Neuron (in vitro differentiated cells): ENCODE results near the gene NUP50.

Experiments
- H2AFZ ChIP-seq: one replicate; pipeline ENCODE4 v1.6.1; 2013; ENCODE audit warnings: low read depth, mild to moderate bottlenecking, inconsistent platforms, low read length, moderate library complexity
- H3K27me3 ChIP-seq: one replicate; pipeline ENCODE4 v1.6.1; 2013; ENCODE audit warnings: low read length; ENCODE audit not compliant: insufficient read depth
- H3K36me3 ChIP-seq: one replicate; pipeline ENCODE4 v1.6.1; 2013; ENCODE audit warnings: low read length; ENCODE audit not compliant: insufficient read depth
- H3K4me1 ChIP-seq: one replicate; pipeline ENCODE4 v1.6.1; 2013; ENCODE audit warnings: low read length; ENCODE audit not compliant: insufficient read depth
- H3K4me3 ChIP-seq: 2 replicates; pipeline ENCODE4 v1.5.1; 2013; ENCODE audit warnings: mild to moderate bottlenecking, low read length, moderate library complexity
- H3K9me3 ChIP-seq: one replicate; pipeline ENCODE4 v1.6.1; 2013; ENCODE audit warnings: low read length

Gene NUP50

DNA sequence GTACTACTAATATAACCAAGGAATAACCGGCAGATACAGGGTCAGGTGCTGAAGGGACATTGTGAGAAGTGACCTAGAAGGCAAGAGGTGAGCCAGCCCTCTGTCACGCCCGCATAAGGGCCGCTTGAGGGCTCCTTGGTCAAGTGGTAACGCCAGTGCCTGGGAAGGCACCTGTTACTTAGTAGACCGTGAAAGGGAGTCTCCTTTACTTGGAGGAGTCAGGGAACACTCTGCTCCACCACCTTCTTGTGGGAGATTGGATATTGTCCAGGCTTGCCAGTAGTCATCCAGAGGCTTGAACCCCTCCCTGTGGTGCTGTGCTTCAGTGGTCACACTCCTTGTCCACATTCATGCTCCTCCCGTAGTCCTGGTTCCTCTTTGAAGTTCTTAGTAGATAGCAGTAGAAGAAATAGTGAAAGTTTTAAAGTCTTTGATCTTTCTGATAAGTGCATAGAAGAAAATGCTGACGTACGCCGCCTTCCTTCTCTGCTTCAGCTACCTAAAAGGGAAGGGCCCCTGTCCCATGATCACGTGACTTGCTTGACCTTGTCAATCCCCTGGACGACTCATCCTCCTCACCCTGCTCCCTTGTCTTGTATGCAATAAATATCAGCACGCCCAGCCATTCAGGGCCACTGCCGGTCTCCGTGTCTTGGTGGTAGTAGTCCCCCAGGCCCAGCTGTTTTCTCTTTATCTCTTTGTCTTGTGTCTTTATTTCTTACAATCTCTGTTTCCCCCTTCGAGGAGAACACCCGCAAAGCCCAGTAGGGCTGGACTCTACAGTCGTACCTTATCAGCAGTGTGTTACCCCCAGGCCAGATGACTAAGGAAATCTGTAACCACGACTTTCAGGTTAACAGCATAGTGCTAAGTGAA lies 6.1 kb downstream of the NUP50 start:
- H3K36me3 ChIP-seq = peaks cover 78% of the 10 kb centered on the region
- H3K4me1 ChIP-seq = peaks cover 11% of the 10 kb centered on the region
- no peaks in the 10 kb centered on the region for H3K9me3 ChIP-seq
- no peaks in the 10 kb centered on the region for H3K27me3 ChIP-seq
- H3K4me3 ChIP-seq = no peak overlapping the region
- H2AFZ ChIP-seq = no peak overlapping the region

DNA sequence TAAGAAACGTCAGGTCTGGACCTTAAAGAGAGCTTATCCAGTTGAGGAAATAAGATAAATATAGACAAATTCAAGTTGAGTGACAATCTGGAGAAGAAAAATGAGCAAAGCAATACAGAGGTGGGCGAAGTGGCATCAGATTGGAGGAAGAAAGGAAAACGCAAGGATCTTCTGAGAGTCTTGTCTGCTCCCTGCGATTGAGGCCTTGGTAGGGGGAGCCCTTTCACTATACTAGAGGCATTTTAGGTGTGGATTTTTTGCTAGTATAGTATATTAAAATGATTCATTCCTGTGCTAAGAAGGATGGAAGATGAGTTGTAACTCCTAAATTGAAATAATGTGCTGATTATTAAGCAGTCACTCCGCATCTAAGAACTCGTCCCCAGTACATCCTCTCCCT lies 8.1 kb downstream of the NUP50 start:
- Histone ChIP-seq H3K9me3 (no peaks in the 10 kb centered on the region), H3K4me3 (no peak overlapping the region), H3K27me3 (no peaks in the 10 kb centered on the region), H3K4me1 (peaks cover 12% of the 10 kb centered on the region), H2AFZ (no peak overlapping the region), H3K36me3 (peaks cover 89% of the 10 kb centered on the region)

DNA sequence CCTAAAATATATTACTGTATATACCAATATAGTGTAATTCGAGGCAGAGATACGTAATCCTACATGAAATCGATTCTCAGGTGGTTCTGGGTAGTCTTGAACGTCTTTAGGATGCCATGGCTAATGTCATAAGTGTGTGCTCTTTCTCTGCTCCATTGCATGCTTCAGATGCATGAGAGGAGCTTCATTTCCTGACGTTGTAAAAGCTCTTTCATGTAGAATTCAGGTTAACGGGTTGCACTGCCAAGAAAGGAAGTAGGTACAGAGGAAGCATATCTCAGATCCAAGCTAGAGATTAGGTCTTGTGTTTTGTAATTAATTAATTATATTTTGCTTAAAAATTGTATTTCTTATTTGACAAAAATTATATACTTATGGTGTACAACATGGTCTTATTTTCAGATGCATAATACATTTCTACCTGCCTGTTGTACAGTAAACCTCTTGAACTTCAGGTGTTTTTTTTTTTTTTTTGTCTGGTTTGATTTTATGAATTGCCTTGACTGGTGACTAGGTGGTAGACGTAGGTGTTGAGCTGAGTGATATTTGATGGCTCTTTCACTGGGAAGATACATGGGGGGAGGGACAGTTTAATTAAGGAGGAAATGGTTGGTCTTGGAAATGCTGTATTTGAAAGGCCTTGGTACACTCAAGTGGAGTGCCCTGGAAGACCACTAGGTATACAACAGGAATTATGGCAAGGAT lies 9.3 kb downstream of the NUP50 start:
- Histone ChIP-seq H3K4me3 (no peak overlapping the region), H2AFZ (no peak overlapping the region), H3K4me1 (peaks cover 12% of the 10 kb centered on the region), H3K9me3 (no peaks in the 10 kb centered on the region), H3K27me3 (no peaks in the 10 kb centered on the region), H3K36me3 (peaks cover 91% of the 10 kb centered on the region)

DNA sequence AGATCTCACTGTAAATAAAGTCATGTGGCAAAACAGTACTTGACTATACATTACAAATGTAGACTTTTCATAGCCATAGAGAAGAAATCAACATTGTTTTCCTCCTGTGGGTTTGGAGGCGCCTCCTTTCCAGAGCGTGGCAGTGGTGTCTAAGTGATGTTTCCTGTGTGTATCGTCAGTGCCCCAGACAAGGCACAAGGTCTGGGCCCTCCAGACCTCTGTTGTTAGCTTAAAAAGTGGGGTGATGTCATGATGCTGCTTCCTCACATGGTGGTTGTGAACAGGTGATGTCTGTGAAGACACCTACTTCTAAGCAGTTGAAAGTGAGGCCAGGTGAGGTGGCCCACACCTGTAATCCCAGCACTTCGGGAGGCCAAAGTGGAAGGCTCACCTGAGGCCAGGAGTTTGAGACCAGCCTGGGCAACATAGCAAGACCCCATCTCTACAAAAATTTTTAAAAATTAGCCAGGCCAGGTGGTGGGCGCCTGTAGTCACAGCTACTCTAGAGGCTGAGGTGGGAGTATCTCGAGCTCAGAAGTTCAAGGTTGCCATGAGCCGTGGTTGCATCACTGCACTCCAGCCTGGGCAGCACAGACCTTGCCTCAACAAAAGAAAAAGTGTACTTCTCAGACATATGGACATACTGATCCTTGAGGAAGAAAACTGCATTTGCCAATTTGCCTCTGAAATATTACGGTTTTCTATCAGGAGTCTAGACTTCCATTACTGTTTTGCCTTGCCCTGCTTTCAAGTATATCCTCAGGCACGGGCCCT lies 15.7 kb downstream of the NUP50 start:
- H3K27me3 ChIP-seq = no peaks in the 10 kb centered on the region
- peaks cover 80% of the 10 kb centered on the region for H3K36me3 ChIP-seq
- no peak overlapping the region for H3K4me3 ChIP-seq
- H3K4me1 ChIP-seq = peaks cover 12% of the 10 kb centered on the region
- no peaks in the 10 kb centered on the region for H3K9me3 ChIP-seq
- no peak overlapping the region for H2AFZ ChIP-seq

DNA sequence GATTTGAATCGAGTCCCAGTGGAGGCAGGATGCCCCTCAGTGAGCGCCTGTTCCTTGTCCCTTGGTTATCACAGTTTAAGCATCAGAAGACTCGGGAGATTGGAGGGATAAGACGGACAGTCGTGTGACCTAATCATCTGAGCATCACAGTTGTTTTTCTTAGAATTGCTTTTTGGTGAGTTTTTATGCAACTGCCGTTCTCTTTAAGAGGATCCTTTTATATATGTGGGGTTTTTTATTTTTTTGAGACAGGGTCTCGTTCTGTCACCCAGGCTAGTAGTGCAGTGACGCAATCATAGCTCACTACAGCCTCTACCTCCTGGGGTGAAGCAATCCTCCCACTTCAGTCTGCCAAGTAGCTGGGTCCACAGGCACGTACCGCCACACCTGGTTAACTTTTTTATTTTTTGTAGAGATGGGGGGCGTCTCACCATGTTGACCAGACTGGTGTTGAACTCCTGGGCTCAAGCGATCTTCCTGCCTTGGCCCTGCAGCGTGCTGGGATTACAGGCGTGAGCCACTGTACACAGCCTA lies 16.5 kb downstream of the NUP50 start:
- Histone ChIP-seq H3K36me3 (peaks cover 75% of the 10 kb centered on the region), H3K4me1 (peaks cover 10% of the 10 kb centered on the region), H3K27me3 (no peaks in the 10 kb centered on the region), H3K9me3 (no peaks in the 10 kb centered on the region), H3K4me3 (no peak overlapping the region), H2AFZ (no peak overlapping the region)

DNA sequence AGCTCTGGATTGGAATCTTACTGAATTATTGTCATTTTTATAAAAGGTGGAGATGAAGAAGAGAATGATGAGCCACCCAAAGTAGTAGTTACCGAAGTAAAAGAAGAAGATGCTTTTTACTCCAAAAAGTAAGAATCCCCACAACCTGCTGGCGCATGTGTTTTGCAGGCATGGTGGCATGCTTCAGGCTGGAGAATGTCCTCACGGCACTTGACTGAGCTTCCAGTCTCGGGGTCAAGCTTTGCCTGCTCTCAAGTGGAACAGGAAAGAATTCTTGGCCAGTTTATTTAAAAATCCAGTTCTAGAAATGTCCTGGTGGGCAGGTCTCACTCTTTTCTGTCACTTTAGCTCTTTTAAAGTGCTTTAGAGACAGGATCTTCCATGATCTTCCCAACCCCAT lies 17.5 kb downstream of the NUP50 start:
- peaks cover 76% of the 10 kb centered on the region for H3K36me3 ChIP-seq
- H3K9me3 ChIP-seq = no peaks in the 10 kb centered on the region
- H3K27me3 ChIP-seq = no peaks in the 10 kb centered on the region
- H2AFZ ChIP-seq = no peak overlapping the region
- peaks cover 2% of the 10 kb centered on the region for H3K4me1 ChIP-seq
- H3K4me3 ChIP-seq = no peak overlapping the region

DNA sequence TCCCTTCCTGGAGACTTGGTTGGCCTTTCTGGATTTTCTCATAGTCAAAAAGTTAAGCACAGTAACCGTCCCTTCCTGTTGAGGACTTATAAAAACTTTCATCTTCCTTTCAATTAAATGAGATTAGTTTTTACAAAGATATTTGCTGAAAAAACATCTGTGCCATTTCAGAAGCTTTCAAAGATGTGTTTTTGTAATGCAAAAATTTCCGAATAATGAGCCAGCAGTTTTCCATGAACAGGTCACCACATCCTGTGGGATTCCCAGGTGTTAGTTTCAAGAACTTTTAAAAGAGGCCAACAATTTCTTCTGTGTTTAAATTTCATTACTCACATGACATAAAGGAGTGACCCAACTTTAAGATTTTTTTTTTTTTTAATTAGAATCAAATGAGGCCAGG lies 18.0 kb downstream of the NUP50 start:
- H3K9me3 ChIP-seq = no peaks in the 10 kb centered on the region
- H3K36me3 ChIP-seq = peaks cover 73% of the 10 kb centered on the region
- H3K27me3 ChIP-seq = no peaks in the 10 kb centered on the region

DNA sequence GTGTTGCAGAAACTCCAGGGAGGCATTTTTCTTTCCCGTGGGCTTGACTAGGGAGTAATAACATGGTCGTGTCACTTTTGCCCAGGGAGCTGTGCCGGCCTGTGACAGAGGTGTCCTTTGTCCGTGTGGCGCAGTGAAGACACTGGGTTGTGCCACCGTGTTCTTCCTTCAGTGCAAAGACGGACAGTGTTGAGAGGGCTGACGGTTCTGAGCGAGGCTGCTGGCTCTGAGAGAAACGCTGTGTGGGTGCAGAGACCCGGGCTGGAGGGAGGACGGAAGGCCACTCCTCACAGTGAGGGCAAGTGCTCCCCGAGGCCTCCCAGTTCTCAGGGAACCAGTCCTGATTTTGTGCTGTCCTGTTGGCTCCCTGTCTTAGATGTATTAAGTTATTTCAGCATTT lies 20.2 kb downstream of the NUP50 start:
- no peaks in the 10 kb centered on the region for H3K27me3 ChIP-seq

More for the DNA sequence above, 18.0 kb downstream of the NUP50 start:
- Histone ChIP-seq H3K4me1 (no peaks in the 10 kb centered on the region), H2AFZ (no peak overlapping the region), H3K4me3 (no peak overlapping the region)

DNA sequence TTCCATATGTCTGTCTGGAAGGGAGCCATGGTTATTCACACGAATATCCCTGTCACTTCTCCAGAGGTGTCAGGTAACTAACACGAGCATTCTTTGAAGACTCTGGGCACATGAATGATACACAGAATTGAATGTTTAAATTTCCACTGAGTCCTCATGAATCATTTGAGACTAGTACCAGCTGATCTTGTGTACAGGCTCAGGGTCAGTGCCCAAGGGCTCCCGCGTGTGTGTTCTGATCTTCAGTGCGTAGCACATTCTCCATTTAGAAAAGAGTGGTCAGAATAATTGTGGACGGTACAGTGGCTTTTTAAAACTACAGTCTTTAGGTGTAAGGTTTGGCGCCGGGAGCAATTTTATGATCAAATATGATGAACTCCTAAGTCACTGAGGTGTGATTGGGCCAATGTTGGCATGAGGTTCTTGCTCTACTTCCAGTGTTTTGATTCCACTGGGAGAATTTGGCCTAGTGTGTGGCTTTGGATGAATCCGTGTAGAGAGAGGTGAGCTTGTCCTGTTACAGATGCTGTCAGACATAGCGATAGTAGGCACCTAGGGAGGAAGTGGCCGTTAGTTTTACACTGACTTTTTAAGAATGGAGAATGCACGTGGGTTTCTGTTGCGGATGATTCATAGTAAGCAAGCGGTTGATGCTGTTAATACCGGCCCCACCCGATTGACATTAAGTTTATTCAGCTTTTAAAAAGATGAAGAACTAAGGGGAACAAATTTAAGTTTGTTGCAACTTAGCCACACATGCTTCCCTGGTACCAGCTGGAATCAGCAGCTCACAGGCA lies 22.2 kb downstream of the NUP50 start:
- no peaks in the 10 kb centered on the region for H3K9me3 ChIP-seq
- H3K36me3 ChIP-seq = peaks cover 50% of the 10 kb centered on the region
- H3K27me3 ChIP-seq = no peaks in the 10 kb centered on the region
- no peak overlapping the region for H3K4me3 ChIP-seq
- no peaks in the 10 kb centered on the region for H3K4me1 ChIP-seq
- no peak overlapping the region for H2AFZ ChIP-seq

More for the DNA sequence above, 20.2 kb downstream of the NUP50 start:
- Histone ChIP-seq H2AFZ (no peak overlapping the region), H3K4me1 (no peaks in the 10 kb centered on the region), H3K9me3 (no peaks in the 10 kb centered on the region), H3K36me3 (peaks cover 65% of the 10 kb centered on the region), H3K4me3 (no peak overlapping the region)

DNA sequence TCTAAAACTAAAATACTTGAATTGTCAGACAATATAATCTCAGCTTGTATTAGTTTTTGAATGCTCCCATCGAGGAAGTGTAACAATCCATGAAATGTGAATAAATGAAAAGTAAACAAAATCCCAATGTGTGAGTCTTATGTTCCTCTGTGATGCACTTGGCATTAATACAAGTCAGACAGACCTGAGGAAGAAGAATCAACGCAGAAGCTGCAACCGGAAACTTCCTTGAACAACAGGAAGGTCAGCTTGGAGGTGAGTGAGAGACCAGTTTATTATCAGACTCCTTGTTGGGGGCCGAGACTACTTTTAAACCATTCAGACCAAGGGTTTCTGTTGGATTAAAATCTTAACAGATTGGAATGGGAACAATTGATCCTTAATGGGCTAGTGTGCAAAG lies 24.2 kb downstream of the NUP50 start:
- Histone ChIP-seq H2AFZ (no peak overlapping the region), H3K4me3 (no peak overlapping the region), H3K36me3 (peaks cover 37% of the 10 kb centered on the region), H3K4me1 (peaks cover 6% of the 10 kb centered on the region), H3K9me3 (no peaks in the 10 kb centered on the region), H3K27me3 (no peaks in the 10 kb centered on the region)

DNA sequence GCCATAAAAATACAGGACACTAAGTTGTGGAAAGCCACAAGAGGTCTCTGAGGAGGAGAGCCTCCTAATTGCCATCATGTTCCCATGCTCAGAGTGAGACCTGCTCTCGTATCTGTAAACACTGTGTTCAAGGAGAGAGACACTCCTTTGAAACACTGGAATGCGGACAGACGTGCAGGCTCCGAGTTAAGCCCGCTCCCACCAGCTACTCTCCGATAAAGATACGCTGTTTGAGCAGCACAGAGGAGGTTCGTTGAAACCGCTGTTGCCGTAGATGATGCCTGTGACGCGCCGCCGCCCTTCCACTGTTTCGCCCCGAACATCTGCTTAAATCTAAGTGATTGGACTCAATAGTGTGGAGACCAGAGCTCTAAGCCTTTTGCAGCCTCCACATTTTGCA lies 25.1 kb downstream of the NUP50 start:
- Histone ChIP-seq H3K27me3 (no peaks in the 10 kb centered on the region), H3K4me3 (no peak overlapping the region), H3K9me3 (no peaks in the 10 kb centered on the region), H3K36me3 (peaks cover 29% of the 10 kb centered on the region), H2AFZ (no peak overlapping the region), H3K4me1 (peaks cover 6% of the 10 kb centered on the region)

DNA sequence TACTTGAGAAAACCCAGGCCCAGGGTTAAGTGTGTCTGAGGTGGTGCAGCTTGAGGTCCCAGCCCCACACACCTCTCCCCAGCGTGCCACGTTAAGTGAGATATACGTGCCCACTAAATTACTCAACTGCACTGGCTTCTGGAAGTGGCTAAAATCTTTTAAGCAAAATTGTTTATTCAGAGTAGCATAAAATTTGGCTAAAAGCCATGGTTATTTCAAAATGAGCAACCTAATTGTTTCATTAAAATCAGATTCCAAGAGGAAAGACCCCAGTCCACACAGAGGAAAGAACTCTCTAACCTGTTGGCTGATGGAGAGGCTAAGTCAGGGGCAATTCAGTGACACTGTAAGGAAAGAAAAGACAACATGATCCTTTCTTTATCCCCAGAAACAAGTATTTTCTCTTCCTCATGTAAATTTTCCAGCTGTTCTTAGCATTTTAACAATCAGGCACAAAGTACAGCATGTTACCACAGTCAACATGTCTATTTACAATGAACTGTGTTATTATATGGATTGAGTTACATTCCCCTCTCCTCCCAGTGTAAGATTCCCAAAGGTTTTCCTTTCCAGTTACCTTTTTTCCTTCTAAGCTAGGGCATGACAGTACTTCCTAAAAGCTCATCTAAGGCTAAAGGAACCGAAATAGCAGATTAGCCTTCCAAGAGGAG lies 26.6 kb downstream of the NUP50 start:
- Histone ChIP-seq H3K27me3 (no peaks in the 10 kb centered on the region), H3K36me3 (peaks cover 21% of the 10 kb centered on the region), H3K4me3 (no peak overlapping the region), H2AFZ (no peak overlapping the region), H3K9me3 (no peaks in the 10 kb centered on the region), H3K4me1 (peaks cover 6% of the 10 kb centered on the region)
